Activated naive CD4-positive, alpha-beta T cell treated with anti-CD3 and anti-CD28 coated beads, Interleukin-2, amount 50 U/mL, for 16 hours (primary cell): Measurements from ENCODE around the gene MRGPRD.
"Not testable (repeated sequence)": the region's sequence is repeated elsewhere in the genome, so short reads cannot be mapped to it uniquely, and the experiment has no call there.

Experiments
- DNase-seq: peaks from one replicate; pipeline ENCODE4 v3.0.0-alpha.2; 2020

Gene MRGPRD

DNA sequence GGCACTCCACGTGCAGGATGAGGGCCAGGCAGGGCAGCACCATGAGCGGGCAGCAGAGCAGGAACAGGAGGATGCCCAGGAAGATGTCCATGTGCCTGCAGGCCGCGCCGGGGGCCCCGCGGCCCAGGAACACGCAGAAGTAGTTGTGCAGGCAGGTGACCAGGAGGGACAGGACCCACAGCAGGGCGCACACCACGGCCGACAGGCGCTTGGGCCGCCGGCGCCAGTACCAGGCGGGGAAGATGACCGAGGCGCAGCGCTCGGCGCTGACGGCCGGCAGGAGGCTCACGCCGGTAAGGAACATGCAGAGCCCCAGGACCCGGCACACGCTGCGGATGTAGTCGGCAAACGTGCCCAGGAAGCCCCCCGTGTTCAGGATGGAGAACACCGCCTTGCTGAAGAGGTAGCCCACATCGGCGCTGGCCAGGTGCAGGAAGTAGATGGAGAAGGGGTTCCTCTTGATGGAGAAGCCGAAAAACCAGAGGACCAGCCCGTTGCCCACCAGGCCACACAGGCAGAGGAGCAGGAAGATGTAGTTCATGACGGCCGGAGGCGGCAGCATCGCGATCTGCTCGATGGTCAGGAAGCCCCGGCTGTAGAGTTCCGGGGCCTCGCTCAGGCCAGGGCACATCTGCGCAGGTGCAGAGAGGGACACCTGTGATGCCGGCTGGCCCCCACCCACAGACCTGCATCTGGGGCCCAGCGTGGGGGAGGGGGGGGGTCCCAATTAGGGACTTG is 25.0 kb upstream of the MRGPRD start:
- DNase-seq, result no peak

DNA sequence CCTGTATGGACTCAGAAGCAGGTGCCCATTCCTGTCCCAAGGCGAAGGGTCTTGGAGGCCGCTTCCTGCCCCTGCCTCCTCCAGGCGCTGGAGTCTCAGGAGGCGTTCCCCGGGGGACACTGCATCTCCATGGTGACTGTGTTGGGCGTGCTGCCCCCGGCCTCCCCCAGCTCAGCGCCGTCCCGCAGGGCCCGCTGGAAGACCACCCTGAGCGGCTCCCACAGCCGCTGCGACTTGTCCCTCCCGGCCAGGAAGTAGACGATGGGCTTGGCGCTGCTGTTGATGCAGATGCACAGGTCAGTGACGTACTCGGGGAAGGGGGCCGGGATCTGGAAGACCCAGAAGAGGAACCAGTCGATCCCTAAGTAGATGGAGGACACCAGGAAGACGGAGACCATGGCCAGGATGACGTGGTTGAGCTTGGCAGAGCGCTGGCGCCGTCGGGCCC is 24.4 kb upstream of the MRGPRD start:
- DNase-seq, result no peak

DNA sequence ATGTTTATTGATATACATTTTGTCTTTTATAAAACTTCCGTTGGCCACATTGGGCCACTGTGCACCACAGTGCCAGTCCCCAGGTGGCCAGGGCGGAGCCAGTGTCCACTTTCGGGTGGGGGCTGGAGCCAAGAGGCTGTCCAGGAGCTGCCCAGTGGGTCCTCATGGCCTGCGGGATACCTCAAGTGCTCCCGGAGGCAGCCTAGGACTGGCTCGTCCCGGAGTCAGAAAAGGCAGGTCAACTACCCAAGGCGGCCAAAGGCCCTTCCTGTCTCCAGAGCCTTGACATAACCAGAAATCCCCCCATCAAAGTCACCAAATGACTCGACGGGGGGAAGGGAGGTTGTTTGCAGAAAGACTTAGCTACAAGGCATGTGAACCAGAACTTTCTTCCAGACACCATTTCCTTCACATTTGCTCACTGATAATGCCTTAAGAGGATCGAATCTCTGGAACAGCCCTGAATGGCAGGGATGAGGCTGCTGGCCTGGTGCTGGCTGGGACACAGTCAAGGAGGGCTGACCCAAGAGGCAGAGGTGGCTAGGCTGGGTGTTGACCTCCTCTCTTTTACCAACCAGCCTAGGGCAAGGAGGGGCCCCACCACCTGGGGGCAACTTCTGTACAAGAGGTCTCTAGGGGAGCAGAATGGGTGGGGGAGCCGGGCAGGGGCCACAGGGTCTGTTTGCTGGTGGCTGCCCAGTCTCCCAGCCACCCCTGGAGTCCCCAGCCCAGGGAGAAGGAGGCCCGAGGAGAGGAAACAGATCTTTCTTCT is 23.8 kb upstream of the MRGPRD start:
- DNase-seq, result no peak

DNA sequence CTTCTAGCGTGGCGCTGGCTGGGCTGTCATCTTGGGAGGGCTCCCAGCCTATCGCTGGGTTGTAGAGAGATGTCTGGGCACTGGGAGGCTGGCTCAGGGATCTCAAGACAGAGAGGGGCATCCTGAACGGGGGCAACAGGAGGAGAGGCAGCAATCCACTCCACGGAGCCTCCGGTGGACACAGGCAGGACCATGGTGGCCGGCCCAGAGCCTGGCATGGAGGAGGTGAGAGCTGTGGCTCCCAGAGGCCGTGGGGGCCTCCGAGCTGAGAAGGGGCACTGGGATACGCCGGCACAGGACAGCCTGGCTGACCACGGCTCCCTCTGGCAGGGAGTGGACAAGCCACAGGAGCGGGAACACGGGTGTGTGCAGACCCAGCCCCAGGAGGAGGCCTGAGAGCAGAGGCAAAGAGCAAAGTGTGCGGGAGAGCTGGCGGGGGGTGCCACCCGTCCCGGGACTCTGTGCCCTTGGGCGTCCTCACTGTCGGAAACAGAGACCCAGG is 23.1 kb upstream of the MRGPRD start:
- DNase-seq, result no peak

DNA sequence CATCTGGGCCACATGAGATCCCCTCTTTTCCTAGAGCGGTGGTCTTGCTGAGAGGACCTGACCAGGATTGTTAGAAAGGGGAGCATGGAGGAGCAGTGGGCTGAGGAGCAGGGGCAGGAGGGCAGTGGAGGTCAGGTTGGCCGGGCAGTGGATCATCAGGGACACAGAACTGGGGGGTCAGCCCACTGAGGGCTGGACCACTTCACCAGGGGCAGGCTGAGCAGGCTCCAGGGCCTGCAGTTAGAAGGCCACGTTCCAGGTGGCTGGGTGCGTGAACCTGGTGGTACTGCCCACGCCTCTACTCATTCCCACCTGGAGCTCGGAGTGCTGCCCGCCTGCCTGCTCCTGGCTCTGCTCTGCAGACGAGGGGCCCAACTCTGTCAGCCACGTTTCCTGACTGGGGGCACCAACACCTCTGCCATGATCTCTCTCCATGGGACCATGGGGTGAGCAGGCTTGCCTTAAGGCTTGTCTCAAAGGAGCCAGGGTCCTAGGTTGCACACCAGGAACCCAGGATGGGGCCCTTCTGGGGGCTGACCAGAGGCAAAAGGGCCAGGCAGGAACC is 22.6 kb upstream of the MRGPRD start:
- DNase-seq, result no peak

DNA sequence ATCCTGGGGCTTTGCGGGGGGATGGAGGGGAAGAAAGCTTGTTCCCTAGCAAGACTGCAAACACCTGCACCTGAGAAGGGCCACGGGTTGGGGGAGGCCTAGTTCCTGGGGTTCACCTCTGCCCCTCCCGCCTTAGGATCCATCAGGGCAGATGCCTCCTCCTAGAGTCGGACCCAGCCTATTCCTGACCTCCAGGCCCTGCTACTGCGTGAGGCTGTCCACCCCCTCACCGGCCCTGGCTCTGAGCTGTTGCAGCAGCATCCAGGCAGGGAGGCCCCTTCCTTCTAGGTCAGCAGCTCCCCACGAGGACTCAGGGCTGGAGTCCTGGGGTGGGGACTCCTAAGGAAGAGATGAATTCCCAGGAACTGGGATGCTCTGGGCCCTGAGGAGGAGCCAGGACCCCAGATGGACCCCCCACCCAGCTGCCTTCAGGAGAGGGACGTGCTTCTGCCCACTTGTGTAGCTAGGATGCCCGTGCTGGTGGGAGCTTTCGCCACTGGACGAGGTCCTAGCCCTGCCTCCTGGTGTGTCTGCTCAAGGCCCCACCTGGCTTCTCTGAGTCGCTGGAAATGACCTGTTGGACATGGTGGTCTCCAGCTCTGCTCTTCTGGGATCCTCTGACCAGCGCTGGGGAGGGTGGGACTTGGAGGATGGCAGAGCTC is 21.9 kb upstream of the MRGPRD start:
- DNase-seq, result no peak

DNA sequence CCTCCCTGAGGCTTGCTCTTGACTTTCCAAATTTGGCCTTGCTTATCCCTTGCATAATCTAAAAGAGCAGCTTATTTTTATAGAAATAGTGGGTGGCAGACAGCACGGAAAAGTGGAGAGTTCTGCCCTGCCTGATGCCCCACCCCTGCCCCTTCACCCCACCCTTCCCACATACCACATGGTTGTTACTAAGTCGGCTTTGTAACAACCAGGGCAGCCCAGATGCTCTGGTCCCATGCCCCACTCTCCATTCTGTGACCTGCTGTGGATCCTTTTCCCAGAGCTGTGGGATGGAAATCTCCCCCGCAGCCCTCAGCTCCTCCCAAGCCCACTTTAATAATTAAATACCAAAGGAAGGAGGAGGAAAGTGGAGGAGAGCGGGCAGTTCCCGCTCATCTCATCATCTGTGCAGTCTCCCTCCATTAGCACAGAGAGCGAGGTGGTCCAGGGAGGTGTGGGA is 21.4 kb upstream of the MRGPRD start:
- DNase-seq, result no peak

DNA sequence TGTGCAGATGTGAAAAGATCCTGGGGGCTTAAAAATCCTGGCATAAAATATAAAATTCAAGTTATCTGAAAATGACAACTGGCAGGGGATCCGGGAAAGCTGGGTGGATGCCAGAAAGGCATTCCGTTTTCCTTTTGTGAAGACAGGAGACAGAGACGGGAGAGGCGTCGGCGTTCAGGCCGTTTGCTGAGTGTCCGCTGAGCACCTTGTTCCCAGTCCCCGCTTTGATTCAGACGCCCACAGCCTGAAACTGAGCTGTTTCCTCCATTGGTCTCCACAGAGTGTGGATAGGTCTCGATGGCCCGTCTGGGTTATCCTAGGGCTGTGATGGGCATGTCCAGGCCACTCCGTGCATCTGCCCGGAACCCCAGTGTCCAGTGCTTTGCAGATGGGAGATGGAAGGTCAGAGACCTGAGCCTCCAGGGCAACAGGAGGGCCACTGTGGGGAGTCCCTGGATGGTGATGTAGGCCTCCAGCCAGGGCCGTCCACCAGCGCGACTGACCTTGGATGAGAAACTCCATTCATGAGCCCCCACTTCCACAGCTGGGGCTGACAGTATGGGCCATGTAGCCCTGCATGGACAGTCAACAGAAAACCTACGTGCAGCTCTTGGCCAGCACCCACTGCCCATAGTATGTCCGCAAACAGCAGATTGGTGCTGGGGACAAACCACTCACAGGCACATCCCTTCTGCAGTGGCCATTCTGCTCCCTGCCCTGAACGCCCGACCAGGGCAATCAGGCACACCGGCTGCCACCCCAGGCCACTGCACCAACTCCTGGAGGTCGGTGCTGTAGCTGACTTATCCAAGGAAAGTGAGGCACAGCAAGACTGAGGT is 20.7 kb upstream of the MRGPRD start:
- DNase-seq, result no peak

DNA sequence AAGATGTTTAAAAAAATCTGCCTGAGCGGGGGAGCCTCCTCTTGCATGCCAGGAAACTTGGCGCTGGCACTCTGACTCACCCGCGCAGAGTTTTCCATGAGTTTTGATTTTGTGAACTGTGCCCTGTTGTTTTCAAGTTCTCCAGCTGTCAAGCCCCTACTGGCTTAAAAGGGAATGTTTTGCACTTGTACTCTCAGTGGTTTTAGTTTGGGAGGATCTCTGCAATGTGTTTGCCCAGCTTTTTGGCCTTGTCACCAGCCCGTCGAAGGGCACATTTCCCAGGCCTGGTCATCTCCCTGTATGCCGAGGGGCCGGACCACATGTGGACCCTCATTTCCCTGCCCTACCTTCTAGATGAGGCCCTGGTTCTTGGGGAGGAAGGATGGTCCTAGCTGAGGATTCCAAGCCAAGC is 20.1 kb upstream of the MRGPRD start:
- DNase-seq, result no peak

DNA sequence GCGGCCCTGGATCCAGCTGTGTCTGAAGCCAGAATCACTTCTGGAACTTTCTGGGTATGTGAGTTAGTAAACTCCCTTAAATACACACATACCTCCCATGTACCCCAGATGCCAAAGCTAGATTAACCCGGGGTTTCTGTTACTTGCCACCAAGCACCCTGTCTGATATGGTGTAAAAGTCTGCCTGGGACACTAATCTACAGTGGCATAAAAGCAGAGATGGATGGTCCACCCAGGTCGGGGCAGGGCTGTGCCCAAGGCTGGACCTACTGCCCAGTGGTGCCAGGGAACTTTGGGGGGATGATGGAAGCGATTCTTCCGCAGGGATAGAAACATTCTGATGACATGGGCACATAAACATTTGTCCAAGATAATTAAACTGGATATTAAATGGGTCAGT is 19.6 kb upstream of the MRGPRD start:
- DNase-seq, result no peak

DNA sequence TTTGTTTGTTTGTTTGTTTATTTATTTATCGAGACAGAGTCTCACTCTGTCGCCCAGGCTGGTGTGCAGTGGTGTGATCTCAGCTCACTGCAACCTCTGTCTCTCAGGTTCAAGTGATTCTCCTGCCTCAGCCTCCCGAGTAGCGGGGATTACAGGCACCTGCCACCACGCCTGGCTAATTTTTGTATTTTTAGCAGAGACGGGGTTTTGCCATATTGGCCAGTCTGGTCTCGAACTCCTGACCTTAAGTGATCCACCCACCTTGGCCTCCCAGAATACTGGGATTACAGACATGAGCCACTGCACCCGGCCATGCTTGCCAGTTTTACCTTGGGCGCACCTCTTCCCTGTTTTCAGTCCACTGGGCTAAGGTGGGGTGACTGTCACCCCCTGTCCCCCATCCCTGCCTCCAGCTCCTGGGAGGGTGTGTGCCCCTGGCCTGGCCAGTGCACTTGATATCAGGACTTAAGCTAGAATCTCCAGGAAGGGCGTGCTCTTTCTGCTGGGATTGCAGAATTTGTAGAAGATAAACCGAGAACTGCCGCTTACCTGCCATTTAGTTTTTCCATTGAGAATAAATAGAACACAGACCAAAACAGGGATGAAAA is 19.1 kb upstream of the MRGPRD start:
- not testable (repeated sequence) for DNase-seq

DNA sequence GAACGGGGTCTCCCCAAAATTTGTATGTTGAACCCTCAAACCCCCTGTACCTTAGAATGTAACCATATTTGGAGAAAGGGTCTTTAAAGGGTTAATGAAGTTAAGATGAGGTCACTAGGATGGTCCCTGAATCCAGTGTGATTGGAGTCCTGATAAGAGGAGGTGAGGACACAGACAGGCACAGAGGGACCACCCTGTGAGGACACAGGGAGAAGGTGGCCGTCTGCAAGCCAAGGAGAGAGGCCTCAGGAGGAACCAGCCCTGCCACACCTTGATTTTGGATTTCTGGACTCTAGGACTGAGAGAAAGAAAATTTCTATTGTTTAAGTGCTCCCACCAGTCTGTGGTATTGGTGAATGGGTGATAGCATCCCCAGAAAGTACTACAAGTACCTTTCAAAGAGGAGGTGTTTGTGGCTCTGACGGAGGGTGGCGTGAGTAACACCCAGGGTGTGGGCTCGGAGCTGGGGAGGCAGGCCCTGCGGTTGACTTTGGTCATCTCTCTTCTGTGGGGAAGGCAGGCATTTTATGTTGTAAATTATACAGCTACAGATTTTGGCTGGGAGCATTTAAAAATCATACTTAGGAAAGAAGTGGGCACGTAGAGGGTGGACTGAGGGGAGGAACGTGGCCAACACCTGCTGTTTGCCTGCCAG is 18.4 kb upstream of the MRGPRD start:
- no peak for DNase-seq

DNA sequence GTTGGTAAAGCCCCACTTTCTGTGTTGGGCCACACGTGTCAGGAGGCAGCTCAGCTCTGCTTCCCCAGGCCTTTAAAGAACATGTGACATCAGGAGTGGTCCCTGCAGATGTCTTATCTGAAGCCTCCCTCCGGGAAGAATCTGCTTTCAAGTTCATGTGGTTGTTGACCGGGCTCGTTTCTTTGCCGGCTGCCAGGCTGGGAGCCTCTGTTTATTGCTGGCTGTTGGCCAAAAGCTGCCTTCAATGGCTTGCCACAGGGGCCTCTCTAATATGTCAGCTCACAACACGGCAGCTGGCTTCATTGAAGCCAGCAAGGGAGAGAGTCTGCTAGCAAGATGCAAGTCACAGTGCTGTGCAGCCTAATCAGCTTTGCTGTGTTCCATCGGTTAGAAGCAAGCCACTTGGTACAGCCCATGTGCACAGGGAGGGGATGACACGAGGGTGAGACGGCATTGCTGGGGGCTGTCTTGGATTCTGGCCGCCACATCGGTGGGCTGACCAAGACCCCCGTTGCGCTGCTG is 17.7 kb upstream of the MRGPRD start:
- no peak for DNase-seq

DNA sequence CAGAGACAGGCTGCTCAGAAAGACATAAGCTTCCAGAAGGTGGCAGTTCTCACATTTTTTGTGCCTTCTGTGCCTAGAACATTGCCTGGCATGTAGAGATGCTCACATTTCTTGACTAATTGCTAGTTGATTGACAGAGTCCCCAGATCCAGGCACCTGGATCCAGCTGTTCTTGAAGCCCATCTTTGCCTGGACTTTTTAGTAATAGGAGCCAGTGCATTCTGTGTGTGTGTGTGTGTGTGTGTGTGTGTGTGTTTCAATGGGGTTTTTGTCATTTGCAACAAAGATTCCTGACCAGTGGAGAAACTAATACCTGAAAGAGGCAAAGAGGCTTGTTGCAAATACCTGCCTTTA is 17.2 kb upstream of the MRGPRD start:
- DNase-seq, result no peak

DNA sequence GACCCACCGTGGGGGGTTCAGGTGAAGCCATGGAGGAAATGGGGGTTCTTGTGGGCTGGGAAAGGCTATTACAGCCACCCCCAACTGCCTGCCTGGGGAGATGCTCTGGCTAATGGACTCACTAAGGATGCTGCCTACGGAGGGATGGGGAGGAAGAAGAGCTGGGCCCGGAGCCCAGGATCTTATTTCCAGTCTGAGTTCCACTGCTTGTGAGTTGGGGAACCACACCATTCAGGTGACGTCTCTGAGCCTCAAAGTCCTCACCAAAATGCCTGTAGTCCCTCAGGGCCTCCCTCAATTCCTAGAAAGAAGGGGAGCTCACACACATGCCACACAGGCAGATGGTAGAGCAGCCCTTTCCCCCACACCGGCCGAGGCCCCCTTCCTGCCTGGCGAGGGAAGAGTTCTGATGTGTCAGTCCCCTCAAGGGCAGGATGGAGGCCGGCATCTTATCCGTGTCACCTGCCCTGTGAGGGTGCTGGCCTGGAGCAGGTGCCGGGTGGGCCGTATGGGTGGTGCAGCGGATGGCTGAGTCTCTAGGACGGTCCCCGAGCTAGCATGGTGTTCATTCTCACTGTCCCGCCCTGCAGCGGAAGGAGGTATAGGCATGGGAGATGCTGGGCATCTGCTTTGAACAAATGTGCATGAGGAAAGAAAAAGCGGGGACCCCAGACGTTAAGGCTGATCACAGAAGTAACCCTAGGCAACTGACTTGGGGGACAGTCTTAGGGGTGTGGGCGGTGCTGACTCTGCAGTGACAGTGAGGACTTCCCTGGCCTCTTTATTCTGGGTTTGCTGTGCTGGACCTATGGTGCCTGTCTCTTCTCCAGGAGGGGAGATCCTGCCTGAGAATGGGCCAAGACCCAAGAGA is 16.6 kb upstream of the MRGPRD start:
- no peak for DNase-seq

DNA sequence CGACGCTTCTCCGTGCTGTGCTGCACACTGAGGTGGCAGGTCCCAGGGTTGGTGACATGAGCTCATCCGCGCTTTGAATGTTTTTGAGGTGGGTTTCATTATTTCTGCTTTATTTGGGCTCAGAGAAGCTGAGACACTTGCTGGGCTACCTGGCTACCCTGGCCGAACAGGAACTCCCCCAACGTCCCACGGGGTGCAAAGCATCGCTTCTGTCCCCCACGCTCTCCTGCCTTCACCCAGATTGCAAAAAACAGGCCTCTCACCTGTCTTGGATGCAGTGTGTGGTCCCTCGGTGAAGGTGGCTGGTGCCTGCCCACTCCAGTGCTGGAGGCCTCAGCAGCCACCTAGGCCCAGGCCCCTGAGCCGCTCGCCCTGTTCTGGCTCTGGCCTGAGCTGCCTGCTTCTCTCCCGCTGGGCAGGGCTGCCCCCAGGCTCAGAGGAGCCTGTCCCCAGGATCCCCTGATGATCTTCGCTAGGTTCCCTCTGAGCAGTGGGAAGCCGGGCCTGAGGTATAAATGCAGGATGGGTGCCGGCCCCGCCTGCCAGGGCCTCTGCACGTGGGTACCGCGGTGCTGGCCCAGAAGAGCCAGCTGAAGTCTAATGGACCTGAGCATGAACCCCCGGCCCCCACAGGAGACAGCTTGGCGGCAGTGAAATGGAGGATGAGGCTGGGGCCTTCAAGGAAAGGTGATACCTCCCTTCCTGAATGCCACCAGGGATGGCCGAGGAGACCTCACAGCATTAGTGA is 15.8 kb upstream of the MRGPRD start:
- no peak for DNase-seq

DNA sequence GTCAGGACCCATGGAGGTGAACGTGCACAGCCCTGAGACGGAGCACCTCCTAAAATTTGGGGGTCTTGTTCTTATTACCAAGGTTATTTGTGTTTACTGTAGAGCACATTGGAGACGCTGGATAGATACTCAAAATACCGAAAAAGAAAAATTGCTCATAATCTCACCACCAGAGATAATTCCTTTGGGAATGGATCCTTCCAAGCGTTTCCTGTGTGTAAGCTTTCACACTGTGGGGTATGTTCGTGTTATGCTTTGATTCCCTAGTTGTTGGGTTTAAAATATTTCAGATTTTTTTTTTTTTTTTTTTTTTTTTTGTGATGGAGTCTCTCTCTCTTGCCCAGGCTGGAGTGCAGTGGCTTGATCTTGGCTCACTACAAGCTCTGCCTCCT is 14.1 kb upstream of the MRGPRD start:
- no peak for DNase-seq

DNA sequence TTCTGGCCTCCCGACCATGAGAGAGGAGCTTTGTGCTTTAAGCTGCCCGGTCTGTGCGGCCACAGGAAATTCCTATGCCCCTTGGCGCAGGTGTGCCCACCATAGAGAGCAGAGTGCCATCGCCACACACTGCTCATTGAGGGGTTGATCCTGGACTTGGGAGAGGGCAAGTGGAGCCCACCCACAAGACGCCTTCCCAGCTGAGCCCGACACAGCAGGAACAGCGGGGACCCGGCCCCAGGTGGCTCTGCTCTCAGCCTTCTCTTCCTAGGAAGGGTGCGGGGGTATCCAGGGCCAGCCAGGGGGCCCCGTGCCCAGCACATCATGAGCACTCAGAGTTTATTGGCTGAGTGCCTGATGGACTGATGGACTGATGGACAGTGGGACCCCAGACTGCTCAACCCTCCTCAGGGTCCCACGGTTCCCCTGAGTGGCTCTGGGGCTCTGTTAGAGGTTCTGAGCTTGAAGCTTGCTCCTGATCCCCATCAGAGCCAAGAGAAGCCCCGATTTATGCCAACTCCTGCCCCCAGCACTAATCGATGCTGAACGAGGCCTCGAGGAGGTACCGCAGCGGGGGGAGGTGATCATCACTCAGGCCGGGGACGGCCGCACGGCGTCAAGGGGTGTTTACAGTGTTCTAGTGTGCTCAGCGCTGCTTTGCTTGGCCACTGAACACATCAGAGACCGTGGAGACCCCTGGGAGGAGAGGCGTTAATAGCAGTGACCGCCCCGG is 13.5 kb upstream of the MRGPRD start:
- no peak for DNase-seq

DNA sequence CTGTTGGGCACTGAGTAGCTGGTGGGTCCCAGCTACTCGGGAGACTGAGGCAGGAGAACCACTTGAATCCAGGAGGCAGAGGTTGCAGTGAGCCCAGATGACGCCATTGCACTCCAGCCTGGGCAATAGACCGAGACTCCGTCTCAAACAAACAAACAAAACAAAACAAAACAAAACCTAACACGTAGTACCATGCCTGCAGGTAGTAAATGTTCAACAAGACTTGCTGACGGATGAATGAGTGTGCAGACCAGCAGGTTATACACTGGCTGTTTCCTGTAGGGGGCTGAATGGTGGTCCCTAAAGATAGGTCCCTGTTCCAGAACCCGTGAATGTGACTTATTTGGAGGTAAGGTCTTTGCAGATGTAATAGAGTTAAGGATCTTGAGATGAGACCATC is 12.8 kb upstream of the MRGPRD start:
- no peak for DNase-seq
